Endothelial cell of umbilical vein (primary cell): Measurements from ENCODE around the gene SMTNL2. TPM values are rescaled to one million over a fixed set of nuclear protein-coding genes. Genes with fewer than 3 reads are reported as not detected.

Experiments used
- BruUV-seq: library from RNA; stranded (reverse); fragments of 400-500 nt; replicated peaks from 2 replicates; lab custom pipeline; 2021; lab: Mats Ljungman, UMichigan
- CTCF ChIA-PET: fragments of 300-600, 350-600 bp; sonication (Branson Sonifier 250); formaldehyde crosslinking; loops from one replicate; lab custom pipeline; 2021; ENCODE audit warnings: antibody characterized with exemption, inconsistent platforms; lab: Charles Lee
- POLR2A ChIA-PET: fragments of 300-600, 350-600 bp; sonication (Branson Sonifier 250); formaldehyde crosslinking; loops from one replicate; lab custom pipeline; 2021; ENCODE audit warnings: antibody characterized with exemption, inconsistent platforms; lab: Charles Lee
- DNase-seq: peaks from one replicate; pipeline ENCODE4 v3.0.0-alpha.2; 2011; ENCODE audit warnings: low read depth, low spot score
- FAIRE-seq: peaks from 2 replicates; lab custom pipeline; 2011; peaks lifted over from hg19 to GRCh38; lab: Jason Lieb, UNC
- H2AFZ ChIP-seq: 2 replicates; pipeline ENCODE4 v1.6.0; 2012; ENCODE audit warnings: low read depth, low read length, control low read depth, inconsistent platforms
- H3K27ac ChIP-seq: 2 replicates; pipeline ENCODE4 v1.5.1; 2011; ENCODE audit warnings: low read depth, mild to moderate bottlenecking, control low read depth, low read length, moderate library complexity; ENCODE audit not compliant: insufficient read depth
- H3K27me3 ChIP-seq, 2 experiments: 2 replicates each; pipeline versions ENCODE4 v1.6.0 to v1.6.1; 2011; ENCODE audit warnings: low read length in 2 of 2, mixed read lengths in 1 of 2; ENCODE audit not compliant: control insufficient read depth in 2 of 2, insufficient read depth in 2 of 2
- H3K36me3 ChIP-seq, 2 experiments: 2 replicates in 1 of 2; 3 replicates in 1 of 2; pipeline ENCODE4 v1.5.1; 2011; ENCODE audit warnings: low read length in 2 of 2, mild to moderate bottlenecking in 1 of 2, moderate library complexity in 1 of 2; ENCODE audit not compliant: control insufficient read depth in 2 of 2, insufficient read depth in 2 of 2; ENCODE audit errors: extremely low read depth in 1 of 2
- H3K4me1 ChIP-seq: 3 replicates; pipeline ENCODE4 v1.5.1; 2011; ENCODE audit warnings: mild to moderate bottlenecking, low read length; ENCODE audit not compliant: control insufficient read depth, insufficient read depth; ENCODE audit errors: extremely low read depth
- H3K4me2 ChIP-seq: 2 replicates; pipeline ENCODE4 v1.6.1; 2011; ENCODE audit warnings: low read length, control low read depth, mixed read lengths; ENCODE audit not compliant: insufficient read depth
- H3K4me3 ChIP-seq, 3 experiments: fragments of 200-600 bp in 1 of 3; sonication (generic), shearing (Covaris generic) in 1 of 3; replicated peaks in 1 of 3; 2 replicates each; pipeline ENCODE4 v1.5.1; 2011 to 2016; ENCODE audit warnings: control low read depth in 3 of 3, low read length in 3 of 3, mild to moderate bottlenecking in 2 of 3, inconsistent platforms in 1 of 3, low read depth in 1 of 3, moderate library complexity in 1 of 3; ENCODE audit not compliant: insufficient read depth in 1 of 3
- H3K79me2 ChIP-seq: 2 replicates; pipeline ENCODE4 v1.6.0; 2012; ENCODE audit warnings: low read length, inconsistent platforms; ENCODE audit not compliant: control insufficient read depth, insufficient read depth
- H3K9ac ChIP-seq: replicated peaks from 2 replicates; pipeline ENCODE3; 2011; ENCODE audit warnings: low read length, control low read depth; ENCODE audit not compliant: insufficient read depth; ENCODE audit errors: extremely low read depth
- H3K9me1 ChIP-seq: replicated peaks from 3 replicates; pipeline ENCODE4 v1.6.0; 2011; ENCODE audit warnings: mild to moderate bottlenecking, low read length; ENCODE audit not compliant: control insufficient read depth, insufficient read depth; ENCODE audit errors: extremely low read depth
- H3K9me3 ChIP-seq: replicated peaks from 2 replicates; pipeline ENCODE4 v1.5.1; 2012; ENCODE audit warnings: low read length, inconsistent platforms; ENCODE audit not compliant: control insufficient read depth, insufficient read depth
- H4K20me1 ChIP-seq: replicated peaks from 2 replicates; pipeline ENCODE3; 2011; ENCODE audit warnings: mild to moderate bottlenecking, low read length; ENCODE audit not compliant: control insufficient read depth, insufficient read depth; ENCODE audit errors: extremely low read depth
- EZH2 ChIP-seq: IDR thresholded peaks from 2 replicates; pipeline ENCODE4 v1.6.1; 2012; ENCODE audit warnings: borderline replicate concordance, low read depth, mild to moderate bottlenecking, moderate library complexity, low read length, inconsistent platforms; ENCODE audit not compliant: severe bottlenecking
- FOS ChIP-seq: IDR thresholded peaks from 2 replicates; pipeline ENCODE4 v1.6.1; 2011; ENCODE audit warnings: mild to moderate bottlenecking, low read length, moderate library complexity, borderline replicate concordance; ENCODE audit not compliant: insufficient read depth
- GATA2 ChIP-seq: IDR thresholded peaks from 2 replicates; pipeline ENCODE4 v1.7.0; 2011; ENCODE audit warnings: low read depth, mild to moderate bottlenecking, moderate library complexity, mixed read lengths, low read length; ENCODE audit not compliant: insufficient read length, insufficient read depth
- JUN ChIP-seq: IDR thresholded peaks from 2 replicates; pipeline ENCODE4 v1.6.1; 2011; ENCODE audit warnings: borderline replicate concordance, low read depth; ENCODE audit not compliant: insufficient read length, insufficient read depth
- MYC ChIP-seq: IDR thresholded peaks from one replicate; pipeline ENCODE4 v1.6.1; 2011; ENCODE audit warnings: mild to moderate bottlenecking, low read depth, low read length
- POLR2A ChIP-seq: IDR thresholded peaks from 2 replicates; pipeline ENCODE4 v1.6.1; 2012; ENCODE audit warnings: low read depth, mild to moderate bottlenecking, control low read depth, low read length
- POLR2AphosphoS5 ChIP-seq: IDR thresholded peaks from 2 replicates; pipeline ENCODE4 v1.6.1; 2012; ENCODE audit warnings: low read depth, mild to moderate bottlenecking, control low read depth, low read length, moderate library complexity; ENCODE audit not compliant: insufficient read depth
- dilution Hi-C: fragments of 300-500 bp; cut with MboI; formaldehyde crosslinking; loops from one replicate; pipeline ENCODE4 v1.15.0; 2019; ENCODE audit warnings: low sequenced_read_pairs; ENCODE audit not compliant: extremely low pct_ligation_motif_present
- intact Hi-C: fragments of 100-400 bp; cut with micrococcal nuclease; formaldehyde crosslinking; loops from one replicate; pipeline ENCODE4 v1.10.0; 2022
- polyA plus RNA-seq, 4 experiments: library from polyadenylated mRNA; depleted of rRNA in 3 of 4; stranded (reverse) in 3 of 4; unstranded in 1 of 4; fragments of >200 nt; gene quantifications; 2 replicates each; pipeline versions ENCODE4 v1.2.1 to v1.2.3, GENCODE V29; 2011 to 2012; ENCODE audit warnings: missing spikeins in 1 of 4
- total RNA-seq: library from RNA; stranded (reverse); gene quantifications from 2 replicates; pipeline ENCODE4 v1.2.3, GENCODE V29; 2021
- TF ChIP-seq, protein P1 (sequence below), 2 donors: IDR thresholded peaks; 1 replicate in 1 of 2; 2 replicates in 1 of 2; pipeline ENCODE4 v1.5.1; 2011; ENCODE audit warnings: low read length in 2 of 2, mild to moderate bottlenecking in 2 of 2, moderate library complexity in 2 of 2, control low read depth in 1 of 2, inconsistent platforms in 1 of 2, low read depth in 1 of 2; ENCODE audit not compliant: insufficient read depth in 1 of 2; ENCODE audit errors: extremely low read depth in 1 of 2
- TF ChIP-seq, protein P2 (sequence below): IDR thresholded peaks from 2 replicates; pipeline ENCODE4 v1.6.1; 2011; ENCODE audit not compliant: insufficient read depth, insufficient read length

The SMTNL2 gene
- total and polyA plus RNA-seq, 2 donors (not counting 3 experiments of a cell fraction or from before 2014, with no cell fraction given): not detected

DNA sequence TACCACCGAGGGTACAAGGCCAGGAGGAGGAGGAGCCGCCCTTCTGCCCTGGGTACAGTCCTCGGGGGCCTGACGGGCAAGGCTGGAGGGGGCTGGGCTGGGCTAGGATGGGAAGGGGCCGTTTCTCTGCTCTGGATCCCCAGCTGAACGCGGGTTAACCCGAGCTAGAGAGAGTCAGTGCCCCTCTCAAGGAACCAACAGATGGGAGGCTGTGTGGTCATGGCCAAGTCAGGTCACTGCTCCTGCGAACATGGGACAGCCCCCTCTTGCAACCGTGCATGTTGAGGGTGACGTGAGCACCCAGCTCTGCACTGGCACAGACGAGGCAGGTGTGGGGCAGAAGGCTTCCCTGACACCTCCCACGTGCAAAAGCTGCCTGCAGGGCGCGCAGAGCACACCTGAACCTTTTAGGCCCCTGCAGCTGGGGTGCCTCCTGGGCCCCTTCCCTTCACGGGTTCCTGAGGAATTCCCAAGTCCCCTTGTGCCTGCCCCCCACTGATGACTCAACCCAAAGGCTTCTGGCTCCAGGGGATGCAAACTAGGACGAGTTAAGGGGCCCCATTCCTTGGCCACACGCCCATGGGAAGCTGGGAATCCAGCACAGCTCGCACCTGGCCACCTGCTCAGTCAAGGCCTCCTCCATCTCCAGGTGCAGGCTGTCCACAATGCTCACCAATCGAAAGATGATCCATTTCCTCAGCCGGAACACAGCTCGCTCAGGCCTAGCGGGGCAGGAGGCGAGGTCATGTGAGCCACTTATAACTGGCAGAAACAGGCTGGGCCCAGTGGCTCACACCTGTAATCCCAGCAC is 35.4 kb upstream of the SMTNL2 start:
- Histone ChIP-seq H2AFZ (no peak overlapping the region), H4K20me1 (no peaks in the 10 kb centered on the region), H3K9me1 (no peaks in the 10 kb centered on the region), H3K4me2 (no peak overlapping the region), H3K4me3 (no peak overlapping the region), H3K27me3 (no peaks in the 10 kb centered on the region), H3K4me1 (peaks cover 4% of the 10 kb centered on the region), H3K27ac (no peak overlapping the region), H3K79me2 (peaks cover 8% of the 10 kb centered on the region), H3K36me3 (peaks cover 5 to 32% of the 10 kb centered on the region in 2 experiments), H3K9me3 (no peaks in the 10 kb centered on the region), H3K9ac (no peak overlapping the region)
- intact Hi-C loops (no loop called here), dilution Hi-C loops (no loop called here)
- FAIRE-seq (no peak), DNase-seq (no peak)
- BruUV-seq: no TSS peak
- ChIA-PET CTCF (interaction anchor here (1.3 to 2.2 kb wide), 2 partner anchors 18 to 24 kb away, joined by 3 to 8 read pairs; no protein-coding TSS in a partner anchor), POLR2A (interaction anchor here (0.7 kb wide), 1 partner anchor 13 kb away, joined by 3 read pairs; no protein-coding TSS in a partner anchor)
- TF ChIP-seq JUN: no peak
- no peak for TF ChIP-seq MYC
- TF ChIP-seq GATA2: no peak
- TF ChIP-seq POLR2A: no peak
- no peak for TF ChIP-seq FOS
- no peak for TF ChIP-seq POLR2AphosphoS5
- no peak for TF ChIP-seq EZH2
- TF ChIP-seq, protein P1, sequence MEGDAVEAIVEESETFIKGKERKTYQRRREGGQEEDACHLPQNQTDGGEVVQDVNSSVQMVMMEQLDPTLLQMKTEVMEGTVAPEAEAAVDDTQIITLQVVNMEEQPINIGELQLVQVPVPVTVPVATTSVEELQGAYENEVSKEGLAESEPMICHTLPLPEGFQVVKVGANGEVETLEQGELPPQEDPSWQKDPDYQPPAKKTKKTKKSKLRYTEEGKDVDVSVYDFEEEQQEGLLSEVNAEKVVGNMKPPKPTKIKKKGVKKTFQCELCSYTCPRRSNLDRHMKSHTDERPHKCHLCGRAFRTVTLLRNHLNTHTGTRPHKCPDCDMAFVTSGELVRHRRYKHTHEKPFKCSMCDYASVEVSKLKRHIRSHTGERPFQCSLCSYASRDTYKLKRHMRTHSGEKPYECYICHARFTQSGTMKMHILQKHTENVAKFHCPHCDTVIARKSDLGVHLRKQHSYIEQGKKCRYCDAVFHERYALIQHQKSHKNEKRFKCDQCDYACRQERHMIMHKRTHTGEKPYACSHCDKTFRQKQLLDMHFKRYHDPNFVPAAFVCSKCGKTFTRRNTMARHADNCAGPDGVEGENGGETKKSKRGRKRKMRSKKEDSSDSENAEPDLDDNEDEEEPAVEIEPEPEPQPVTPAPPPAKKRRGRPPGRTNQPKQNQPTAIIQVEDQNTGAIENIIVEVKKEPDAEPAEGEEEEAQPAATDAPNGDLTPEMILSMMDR (IDR thresholded peaks at IDR 0.05; ENCODE audit: extremely low read depth in 1 of 2, insufficient read depth in 1 of 2, low read depth in 1 of 2, low read length in 2 of 2): no peak
- TF ChIP-seq, protein P2, sequence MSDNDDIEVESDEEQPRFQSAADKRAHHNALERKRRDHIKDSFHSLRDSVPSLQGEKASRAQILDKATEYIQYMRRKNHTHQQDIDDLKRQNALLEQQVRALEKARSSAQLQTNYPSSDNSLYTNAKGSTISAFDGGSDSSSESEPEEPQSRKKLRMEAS: no peak
